ENCODE results near the gene PEX14.

The PEX14 gene

GRCh38 chr1:10623686-10624145 lies 149.0 kb downstream of the PEX14 start:
- FAIRE-seq: no peak
- no peak for DNase-seq (ENCODE audit: insufficient read length, low spot score)
- no peak for TF ChIP-seq CTCF (IDR thresholded peaks at IDR 0.05; ENCODE audit: insufficient read depth, missing control alignments)

- no peak for FAIRE-seq
- no peak for TF ChIP-seq CTCF (IDR thresholded peaks at IDR 0.05; ENCODE audit: insufficient read depth, missing control alignments)
- no peak for DNase-seq (ENCODE audit: insufficient read length, low spot score)
Measured at GRCh38 chr1:10624256-10625050, 149.7 kb downstream of the PEX14 start.

GRCh38 chr1:10625076-10625475 lies 150.3 kb downstream of the PEX14 start:
- no peak for DNase-seq (ENCODE audit: insufficient read length, low spot score)
- no peak for TF ChIP-seq CTCF (IDR thresholded peaks at IDR 0.05; ENCODE audit: insufficient read depth, missing control alignments)
- FAIRE-seq: no peak

GRCh38 chr1:10625554-10625953 lies 150.8 kb downstream of the PEX14 start:
- DNase-seq (ENCODE audit: insufficient read length, low spot score) (no peak), FAIRE-seq (no peak)
- no peak for TF ChIP-seq CTCF (IDR thresholded peaks at IDR 0.05; ENCODE audit: insufficient read depth, missing control alignments)

GRCh38 chr1:10626131-10626731 lies 151.5 kb downstream of the PEX14 start:
- no peak for TF ChIP-seq CTCF (IDR thresholded peaks at IDR 0.05; ENCODE audit: insufficient read depth, missing control alignments)
- FAIRE-seq (no peak), DNase-seq (ENCODE audit: insufficient read length, low spot score) (no peak)

GRCh38 chr1:10626791-10627410 lies 152.2 kb downstream of the PEX14 start:
- no peak for DNase-seq (ENCODE audit: insufficient read length, low spot score)
- FAIRE-seq: no peak
- no peak for TF ChIP-seq CTCF (IDR thresholded peaks at IDR 0.05; ENCODE audit: insufficient read depth, missing control alignments)

All from D721Med (cell line).